MM.1S (cell line): ENCODE data around the gene ARRB2.

Experiments used
- CTCF ChIP-seq: fragments of 300-600 bp; sonication (generic); IDR thresholded peaks from 2 replicates; pipeline ENCODE4 v1.5.1; 2016; ENCODE audit warnings: antibody characterized with exemption, low read length, mixed read lengths
- EZH2 ChIP-seq: fragments of 300-600 bp; sonication (generic); optimal IDR thresholded peaks from 2 replicates; pipeline ENCODE3; 2017; ENCODE audit warnings: low read depth, mild to moderate bottlenecking, antibody characterized with exemption, low read length, mixed read lengths

DNA sequence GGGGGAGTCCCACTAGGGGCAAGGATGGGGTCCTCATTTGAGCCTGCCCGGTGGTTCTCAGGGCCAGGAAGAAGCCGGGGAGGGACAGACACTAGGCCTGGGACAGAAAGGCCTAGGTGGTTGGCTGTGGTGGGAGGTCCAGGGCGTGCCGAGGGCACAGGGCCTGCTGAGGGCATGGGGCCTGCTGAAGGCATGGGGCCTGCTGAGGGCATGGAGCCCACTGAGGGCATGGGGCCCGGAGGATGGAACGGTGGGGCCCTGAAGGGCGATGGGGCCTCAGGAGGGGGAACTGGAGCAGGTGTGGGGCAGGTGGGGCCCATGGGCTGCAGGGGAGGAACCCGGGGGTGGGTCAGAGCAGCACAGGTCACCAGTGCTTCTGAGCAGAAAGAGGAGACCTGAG is 37.7 kb upstream of the ARRB2 start:
- TF ChIP-seq CTCF (no peak), EZH2 (no peak)
